ENCODE results near the gene MAGI3. TPM values are rescaled to one million over a fixed set of nuclear protein-coding genes. Genes with fewer than 3 reads are reported as not detected.
"Not testable (repeated sequence)": the region's sequence is repeated elsewhere in the genome, so short reads cannot be mapped to it uniquely, and the experiment has no call there.

Gene MAGI3
- total and polyA plus RNA-seq, 2 donors (not counting 1 experiment from before 2014, with no cell fraction given), result 5.1 to 9.2 TPM

- H3K79me2 ChIP-seq (ENCODE audit: control insufficient read depth, insufficient read depth, low read length), result peaks cover 5% of the 10 kb centered on the region
- H3K9ac ChIP-seq (ENCODE audit: insufficient read depth, low read length), result no peak overlapping the region
- H3K4me1 ChIP-seq (ENCODE audit: control insufficient read depth, extremely low read depth, insufficient read depth, low read length), result no peaks in the 10 kb centered on the region
- no peak for TF ChIP-seq EZH2 (IDR thresholded peaks at IDR 0.05; ENCODE audit: low read length, missing control alignments)
- no peak for TF ChIP-seq CTCF (conservative IDR thresholded peaks at IDR 0.05 in 1 of 2, IDR thresholded peaks at IDR 0.05 in 1 of 2; ENCODE audit: low read depth in 1 of 2, low read length in 2 of 2)
- no peaks in the 10 kb centered on the region for H3K9me3 ChIP-seq (ENCODE audit: control insufficient read depth, insufficient read depth, low read depth, low read length)
- peaks cover 1% of the 10 kb centered on the region for H3K36me3 ChIP-seq (ENCODE audit: control insufficient read depth, insufficient read depth, low read length)
- no peak overlapping the region for H3K4me2 ChIP-seq (ENCODE audit: extremely low read depth, insufficient read depth, low read length)
- H3K27me3 ChIP-seq (ENCODE audit: control insufficient read depth, insufficient read depth, low read length), result no peaks in the 10 kb centered on the region
- no peak overlapping the region for H3K27ac ChIP-seq (ENCODE audit: insufficient read depth, low read length)
- no peaks in the 10 kb centered on the region for H4K20me1 ChIP-seq (ENCODE audit: control insufficient read depth, extremely low read depth, insufficient read depth, low read length)
- no peak overlapping the region for H3K4me3 ChIP-seq (replicated peaks in 1 of 4; ENCODE audit: control extremely low read depth in 1 of 4, insufficient read depth in 1 of 4, low read depth in 3 of 4, low read length in 4 of 4)
- H2AFZ ChIP-seq (ENCODE audit: low read length), result no peak overlapping the region
- DNase-seq (ENCODE audit: low read depth in 2 of 2), result no peak
Observed at GRCh38 chr1:113403065-113403464, 12.8 kb downstream of the MAGI3 start.

DNA sequence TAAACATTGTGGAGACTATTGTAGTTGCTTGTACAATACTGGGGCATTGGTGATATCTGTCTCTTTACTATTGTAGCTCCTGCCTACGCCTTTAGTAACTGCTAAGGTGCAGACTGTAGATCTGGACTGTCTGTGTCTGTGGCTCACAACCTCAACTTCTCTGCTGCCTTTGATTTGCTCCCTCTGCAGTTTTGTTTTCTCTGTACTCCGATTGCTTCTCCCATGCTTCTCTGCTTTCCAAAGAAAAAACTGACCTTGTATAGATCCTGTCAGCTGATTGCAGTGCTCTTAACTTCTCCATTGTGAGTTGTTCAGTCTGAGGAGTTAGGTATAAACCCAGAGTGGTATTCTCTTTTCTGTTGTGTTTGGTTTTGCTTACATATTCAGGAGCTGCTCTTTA is 15.3 kb downstream of the MAGI3 start:
- no peak overlapping the region for H3K4me2 ChIP-seq (ENCODE audit: extremely low read depth, insufficient read depth, low read length)
- no peak overlapping the region for H2AFZ ChIP-seq (ENCODE audit: low read length)
- no peaks in the 10 kb centered on the region for H3K9me3 ChIP-seq (ENCODE audit: control insufficient read depth, insufficient read depth, low read depth, low read length)
- H3K4me1 ChIP-seq (ENCODE audit: control insufficient read depth, extremely low read depth, insufficient read depth, low read length), result no peaks in the 10 kb centered on the region
- no peaks in the 10 kb centered on the region for H4K20me1 ChIP-seq (ENCODE audit: control insufficient read depth, extremely low read depth, insufficient read depth, low read length)
- no peak for TF ChIP-seq CTCF (conservative IDR thresholded peaks at IDR 0.05 in 1 of 2, IDR thresholded peaks at IDR 0.05 in 1 of 2; ENCODE audit: low read depth in 1 of 2, low read length in 2 of 2)
- no peak for TF ChIP-seq EZH2 (IDR thresholded peaks at IDR 0.05; ENCODE audit: low read length, missing control alignments)
- DNase-seq (ENCODE audit: low read depth in 2 of 2), result no peak
- H3K79me2 ChIP-seq (ENCODE audit: control insufficient read depth, insufficient read depth, low read length), result no peaks in the 10 kb centered on the region
- no peak overlapping the region for H3K27ac ChIP-seq (ENCODE audit: insufficient read depth, low read length)
- no peak overlapping the region for H3K9ac ChIP-seq (ENCODE audit: insufficient read depth, low read length)
- no peaks in the 10 kb centered on the region for H3K27me3 ChIP-seq (ENCODE audit: control insufficient read depth, insufficient read depth, low read length)
- peaks cover 1% of the 10 kb centered on the region for H3K36me3 ChIP-seq (ENCODE audit: control insufficient read depth, insufficient read depth, low read length)
- H3K4me3 ChIP-seq (replicated peaks in 1 of 4; ENCODE audit: control extremely low read depth in 1 of 4, insufficient read depth in 1 of 4, low read depth in 3 of 4, low read length in 4 of 4), result no peak overlapping the region

- not testable (repeated sequence) for H3K79me2 ChIP-seq (ENCODE audit: control insufficient read depth, insufficient read depth, low read length)
Observed at GRCh38 chr1:113406149-113406548, 15.8 kb downstream of the MAGI3 start.

More at GRCh38 chr1:113406149-113406548, 15.8 kb downstream of the MAGI3 start:
- not testable (repeated sequence) for H4K20me1 ChIP-seq (ENCODE audit: control insufficient read depth, extremely low read depth, insufficient read depth, low read length); H3K4me2 ChIP-seq (ENCODE audit: extremely low read depth, insufficient read depth, low read length); H3K4me1 ChIP-seq (ENCODE audit: control insufficient read depth, extremely low read depth, insufficient read depth, low read length); H3K27me3 ChIP-seq (ENCODE audit: control insufficient read depth, insufficient read depth, low read length); H3K9ac ChIP-seq (ENCODE audit: insufficient read depth, low read length); DNase-seq (ENCODE audit: low read depth in 2 of 2); H3K27ac ChIP-seq (ENCODE audit: insufficient read depth, low read length); H2AFZ ChIP-seq (ENCODE audit: low read length); H3K9me3 ChIP-seq (ENCODE audit: control insufficient read depth, insufficient read depth, low read depth, low read length); H3K36me3 ChIP-seq (ENCODE audit: control insufficient read depth, insufficient read depth, low read length); H3K4me3 ChIP-seq (replicated peaks in 1 of 4; ENCODE audit: control extremely low read depth in 1 of 4, insufficient read depth in 1 of 4, low read depth in 3 of 4, low read length in 4 of 4)
